Right forelimb (tissue), 1 donor: ENCODE measurements around the gene SMURF1.

Source experiments
- DNase-seq: peaks from one replicate; pipeline ENCODE4 v3.0.0-alpha.2; 2018

Gene SMURF1

DNA sequence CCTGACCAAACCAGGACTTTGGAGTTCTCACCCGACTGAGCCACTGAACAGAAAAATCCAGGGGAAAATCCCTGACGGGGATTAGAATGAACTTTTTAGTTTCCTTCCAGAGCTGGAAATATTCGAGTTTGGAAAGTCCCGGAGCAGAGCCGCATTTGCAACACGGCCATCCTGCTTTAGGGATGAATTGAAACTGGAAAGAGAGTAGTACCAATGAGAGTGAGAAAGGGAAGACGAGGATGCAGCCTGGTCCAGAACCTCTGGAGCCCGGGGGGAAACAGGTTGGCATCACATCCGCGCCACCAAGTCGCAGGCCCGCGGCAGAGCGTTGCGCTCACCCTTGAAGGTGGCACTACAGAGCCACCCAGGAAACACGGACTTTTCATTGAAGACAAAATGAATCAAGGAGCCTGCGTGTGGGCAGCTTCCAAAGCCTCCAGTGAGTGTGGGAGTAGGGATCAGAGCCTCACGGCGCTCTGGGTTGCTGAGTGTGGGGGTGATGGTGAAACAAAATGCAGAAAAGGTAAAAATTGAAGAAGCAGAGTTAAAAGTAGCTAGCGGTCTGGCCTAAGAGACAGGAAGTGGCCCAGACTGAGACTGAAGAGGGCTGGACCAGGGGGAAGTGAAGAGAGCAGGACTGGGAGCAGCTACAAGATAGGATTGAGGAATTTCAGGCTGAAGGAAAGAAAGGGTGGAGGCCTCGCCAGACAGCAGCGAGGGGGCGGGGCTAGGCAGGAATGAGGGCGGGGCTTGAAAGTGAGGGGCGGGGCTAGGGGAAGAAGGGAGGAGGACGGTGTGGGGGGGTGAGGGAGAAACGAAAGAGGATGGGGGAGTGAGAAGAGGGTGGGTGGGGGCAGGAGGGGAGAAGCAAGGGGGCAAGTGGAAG, 1.8 kb downstream of the SMURF1 start:
- DNase-seq = peak; percentile 85

DNA sequence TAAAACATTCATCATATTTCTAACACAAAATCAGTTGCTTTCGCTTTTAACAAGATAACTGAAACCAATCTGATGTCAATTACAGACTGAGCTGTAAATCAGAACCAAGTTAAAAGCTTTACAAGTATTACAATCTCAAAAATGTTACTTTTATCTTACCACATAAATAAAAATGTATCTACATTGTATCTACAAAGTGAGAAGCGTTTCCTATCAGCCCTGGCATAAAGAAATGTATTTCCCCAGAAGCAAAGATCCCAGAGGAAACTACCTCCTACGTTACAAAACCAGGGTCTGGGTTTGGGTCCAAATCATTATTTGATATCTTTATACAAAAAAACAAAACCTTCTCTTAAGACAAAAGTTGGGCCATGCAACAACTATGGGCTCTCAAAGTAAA, 2.6 kb downstream of the SMURF1 start:
- DNase-seq = no peak

DNA sequence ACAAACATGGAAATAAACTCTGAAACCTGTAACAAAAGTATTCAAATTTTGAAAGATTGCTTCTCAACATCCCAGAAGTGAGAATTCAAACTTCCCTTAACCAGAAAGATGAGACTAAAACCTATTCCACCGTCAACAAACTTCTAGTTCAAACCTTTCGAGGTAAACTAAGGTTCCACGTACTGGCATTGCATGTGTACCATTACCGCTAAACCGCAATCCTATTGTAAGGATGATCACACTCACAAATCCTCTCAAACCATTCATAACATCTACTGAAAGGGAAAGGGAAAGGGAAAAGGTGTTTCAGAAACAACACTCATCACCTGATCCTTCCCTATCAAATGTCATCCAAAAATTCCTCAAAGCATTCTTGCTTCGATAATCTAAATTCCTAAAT, 3.1 kb downstream of the SMURF1 start:
- DNase-seq = no peak

DNA sequence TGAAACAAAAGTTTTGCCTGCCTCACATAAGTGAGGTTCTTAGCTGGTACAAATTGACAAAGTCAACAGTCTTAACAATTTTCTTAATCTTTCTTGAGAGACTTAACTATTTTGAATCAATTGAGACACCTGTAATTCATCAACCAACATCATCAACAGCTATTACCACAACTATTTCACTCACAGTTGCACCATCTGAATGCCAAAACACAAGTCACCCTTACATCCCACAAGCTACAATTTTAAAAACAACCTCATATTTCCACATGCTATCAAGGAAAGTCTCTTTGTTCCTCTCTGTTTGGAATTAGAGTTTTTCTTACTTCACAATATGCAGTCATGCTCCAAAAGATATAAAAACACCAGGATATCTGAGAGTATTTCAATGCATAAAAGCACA, 4.9 kb downstream of the SMURF1 start:
- no peak for DNase-seq

DNA sequence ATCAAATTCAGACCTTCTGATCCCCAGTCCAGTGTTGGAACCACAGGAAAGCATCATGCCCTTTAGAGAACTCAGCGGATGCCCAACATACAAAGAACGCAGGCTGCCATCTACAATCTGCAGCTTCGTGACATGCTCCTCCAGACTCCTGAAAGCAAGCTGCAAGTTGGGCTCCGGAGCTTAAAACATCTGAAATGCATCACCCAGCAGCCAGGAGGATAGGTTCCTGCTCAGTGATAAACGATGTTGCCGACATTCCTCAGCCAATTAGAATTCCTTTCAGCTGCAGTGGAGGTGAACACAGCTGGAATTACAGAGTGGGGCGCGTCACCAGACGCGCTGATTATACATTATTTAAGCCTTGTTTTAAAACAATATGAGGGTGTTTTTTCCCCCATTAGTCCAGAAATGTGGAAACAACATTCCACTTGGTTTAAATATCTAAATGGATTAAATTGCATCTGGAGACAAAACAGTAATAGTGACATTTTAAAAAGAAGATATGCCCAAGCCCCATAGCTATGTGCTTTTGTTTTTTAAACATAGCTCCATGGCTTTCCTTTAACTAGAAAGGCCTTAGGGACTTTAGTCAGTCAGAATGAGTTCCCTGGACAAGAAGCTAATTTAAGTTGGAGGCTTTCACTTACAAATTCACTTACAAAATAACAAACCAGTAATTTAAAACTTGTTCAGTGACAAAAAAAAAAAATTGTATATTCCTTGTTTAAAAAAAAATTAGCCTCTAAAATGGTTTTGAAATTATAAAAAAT, 6.3 kb downstream of the SMURF1 start:
- no peak for DNase-seq

DNA sequence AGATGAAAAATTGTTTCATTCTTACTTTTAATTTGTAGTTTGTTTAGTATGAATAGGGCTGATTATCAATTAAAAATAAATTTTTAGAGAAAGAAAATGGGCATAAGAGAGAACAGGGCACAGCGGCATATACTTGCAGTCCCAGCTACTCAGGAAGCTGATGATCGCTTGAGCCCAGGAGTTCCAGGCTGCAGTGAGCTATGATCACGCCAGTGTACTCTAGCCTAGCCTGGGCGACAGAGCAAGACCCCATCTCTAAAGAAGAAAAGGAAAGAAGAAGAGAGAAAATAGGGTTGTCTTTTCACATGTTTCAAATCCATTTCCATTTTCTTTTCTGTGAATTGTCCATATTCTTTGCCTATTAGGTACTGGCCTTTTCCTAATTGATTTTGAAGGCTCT, 8.0 kb downstream of the SMURF1 start:
- no peak for DNase-seq

DNA sequence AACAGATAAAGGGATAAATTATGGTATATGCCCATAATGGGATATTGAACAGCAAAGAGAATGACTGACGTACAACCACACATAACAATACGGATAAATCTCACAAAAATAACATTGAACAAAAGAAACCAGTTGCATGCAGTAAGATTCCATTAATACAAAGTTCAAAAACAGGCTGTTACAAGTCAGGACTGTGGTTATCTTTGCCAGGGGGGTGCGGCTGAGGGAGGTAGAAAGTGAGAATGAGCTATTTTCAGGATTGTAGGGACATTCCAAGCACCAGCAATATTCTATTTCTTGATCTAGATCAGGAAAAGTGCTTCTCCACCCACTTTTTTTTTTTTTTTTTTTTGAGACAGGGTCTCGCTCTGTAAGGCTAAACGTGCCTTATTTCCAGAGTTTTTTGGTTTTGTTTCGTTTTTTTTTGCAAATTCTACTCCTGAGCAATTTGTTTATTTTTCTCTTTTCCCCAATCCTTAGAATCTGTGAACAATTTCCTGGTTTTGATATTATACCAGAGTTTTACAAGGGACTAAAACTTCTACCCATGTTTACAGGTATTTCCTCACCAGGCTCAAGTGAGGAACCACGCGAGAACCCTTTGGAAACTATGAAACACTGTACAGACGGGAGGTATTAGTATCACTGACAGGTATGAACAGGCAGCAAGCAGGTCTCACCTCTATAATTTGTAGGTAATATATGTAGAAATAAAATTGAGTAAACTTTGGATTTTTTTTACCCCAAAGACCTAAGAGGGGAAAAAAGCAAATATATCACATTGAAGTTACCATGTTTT, 9.9 kb downstream of the SMURF1 start:
- DNase-seq = no peak

DNA sequence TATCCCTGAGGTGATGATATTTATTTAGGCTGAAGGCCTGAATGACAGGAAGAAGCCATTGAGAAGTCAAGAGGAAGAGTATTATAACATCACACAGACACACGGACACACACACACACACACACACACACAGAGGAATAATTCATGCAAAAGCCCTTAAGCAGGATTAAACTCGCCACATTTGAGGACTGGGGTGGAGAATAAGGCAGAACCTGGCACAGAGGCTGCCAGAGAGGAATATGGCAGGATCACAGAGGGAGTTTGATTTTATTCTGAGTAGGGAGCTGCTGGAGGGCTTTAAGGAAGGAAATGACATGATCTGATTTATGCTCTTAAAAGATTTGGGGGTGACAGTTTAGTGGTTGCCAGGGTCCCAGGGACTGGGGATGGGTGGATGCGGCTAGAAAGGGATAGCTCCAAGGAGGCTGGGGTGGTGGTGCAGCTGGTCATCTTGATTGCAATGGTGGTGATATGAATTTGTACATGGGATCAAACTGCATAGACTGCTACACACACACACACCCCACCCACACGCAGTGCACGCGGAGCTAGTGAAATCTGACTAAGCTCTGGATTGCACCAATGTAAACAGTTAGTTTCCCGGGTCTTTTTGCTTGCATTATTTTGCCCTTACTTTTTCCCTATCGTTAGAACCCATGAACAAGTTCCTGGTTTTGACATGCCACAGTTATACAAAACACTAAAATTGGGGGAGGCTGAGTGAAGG, 11.2 kb downstream of the SMURF1 start:
- DNase-seq = no peak

DNA sequence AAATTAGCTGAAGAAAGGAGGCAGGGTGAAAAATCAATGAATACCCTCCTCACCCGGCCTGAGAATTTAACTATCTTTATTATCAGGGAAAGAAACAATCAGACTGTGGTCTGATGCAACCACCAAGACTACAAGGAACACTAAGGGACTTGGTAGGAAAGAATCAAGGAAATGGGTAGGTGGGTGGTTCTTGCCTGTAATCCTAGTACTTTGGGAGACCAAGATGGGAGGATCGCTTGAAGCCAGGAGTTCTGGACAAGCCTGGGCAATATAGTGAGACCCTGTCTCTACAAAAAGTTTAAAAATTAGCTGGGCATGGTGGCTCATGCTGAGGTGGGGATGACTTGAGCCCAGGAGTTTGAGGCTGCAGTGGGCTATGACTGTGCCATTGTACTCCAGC, 12.6 kb downstream of the SMURF1 start:
- DNase-seq = no peak

DNA sequence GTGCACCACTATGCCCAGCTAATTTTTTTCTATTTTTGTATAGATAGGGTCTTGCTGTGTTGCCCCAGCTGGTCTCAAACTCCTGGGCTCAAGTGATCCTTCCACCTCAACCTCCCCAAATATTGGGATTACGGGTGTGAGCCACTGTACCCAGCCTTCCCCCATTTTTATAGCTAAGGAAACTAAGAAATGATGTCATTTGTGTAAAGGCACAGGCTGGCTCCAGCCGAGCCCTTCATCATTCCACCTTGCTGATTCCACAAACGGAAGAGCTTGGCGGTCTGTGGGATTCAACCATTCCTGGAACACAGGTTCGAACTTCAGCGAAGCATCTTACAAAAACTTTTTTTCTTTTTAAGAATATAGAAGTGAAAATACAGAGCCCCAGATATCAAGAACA, 14.4 kb downstream of the SMURF1 start:
- no peak for DNase-seq

DNA sequence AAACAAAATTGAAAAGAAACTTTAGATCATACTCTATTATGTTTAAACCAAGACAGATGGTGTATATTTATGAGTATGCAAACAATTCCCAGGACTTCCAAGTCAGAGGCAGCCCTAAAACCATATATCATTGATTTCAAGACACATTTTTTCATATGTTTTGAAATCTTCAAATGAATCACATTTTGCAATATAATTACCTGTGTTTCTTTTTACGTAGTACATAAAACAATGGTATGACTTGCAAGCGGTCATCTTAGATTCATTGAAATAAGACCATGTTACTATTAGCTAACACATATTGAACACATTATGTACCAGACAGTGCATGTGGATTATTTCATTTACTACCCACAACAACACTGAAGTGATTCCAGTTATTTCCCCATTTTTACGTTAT, 14.9 kb downstream of the SMURF1 start:
- no peak for DNase-seq

DNA sequence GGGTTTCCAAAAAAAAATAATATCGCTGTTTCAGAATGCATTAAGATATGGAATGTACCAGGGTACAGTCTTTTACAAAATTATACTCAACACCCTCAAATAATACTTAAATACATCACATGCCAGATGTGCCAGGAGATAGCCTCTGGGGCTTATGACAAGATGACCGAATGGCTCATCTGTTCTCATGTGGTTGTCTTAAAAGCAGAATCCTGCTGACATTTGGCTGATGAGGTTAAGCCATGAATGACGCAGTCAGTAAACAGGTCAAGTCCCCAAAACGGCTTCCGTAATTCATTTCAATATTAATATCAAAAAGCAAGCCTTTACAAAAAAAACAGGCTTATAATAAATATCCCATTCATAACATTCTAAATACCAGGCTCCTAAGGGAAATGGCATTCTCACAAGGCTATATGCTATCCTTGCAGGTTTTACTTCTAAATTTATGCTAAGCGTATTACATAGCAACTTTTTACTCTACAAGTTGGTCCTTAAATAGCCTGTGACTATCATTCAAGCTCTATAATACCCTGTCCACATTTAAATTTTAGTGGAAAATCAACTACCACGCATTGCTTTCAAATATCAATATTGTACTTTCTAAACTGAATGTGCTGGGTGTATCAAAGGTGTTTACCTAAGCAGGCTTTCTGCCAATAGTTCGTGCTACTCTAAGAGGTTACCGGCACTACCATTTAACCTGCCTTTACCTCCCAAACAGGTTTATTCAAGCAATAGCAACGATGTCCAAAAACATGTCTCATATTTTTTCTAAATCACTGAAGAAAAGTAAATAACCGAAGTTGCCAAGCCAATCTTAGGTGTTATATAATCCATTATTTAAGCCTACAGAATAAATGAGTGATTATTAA, 15.6 kb downstream of the SMURF1 start:
- DNase-seq = no peak

DNA sequence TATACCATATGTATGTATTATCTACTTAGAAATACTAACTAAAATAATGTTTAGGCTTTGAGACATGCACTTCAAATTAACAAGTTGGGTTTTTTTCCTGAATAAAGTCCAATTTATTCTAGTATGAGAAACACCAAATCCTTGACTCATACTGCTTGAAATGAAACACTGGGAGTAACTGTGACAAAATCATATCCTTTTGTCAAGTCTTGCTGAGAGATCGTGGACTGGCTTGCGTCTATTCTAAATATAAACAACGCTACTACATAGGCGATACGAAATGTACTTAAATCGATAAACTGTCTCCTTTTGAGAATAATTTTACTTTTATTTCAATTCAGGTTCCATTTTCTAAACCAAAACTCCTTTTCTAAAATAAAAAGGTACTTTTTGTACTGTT, 16.3 kb downstream of the SMURF1 start:
- DNase-seq = no peak

DNA sequence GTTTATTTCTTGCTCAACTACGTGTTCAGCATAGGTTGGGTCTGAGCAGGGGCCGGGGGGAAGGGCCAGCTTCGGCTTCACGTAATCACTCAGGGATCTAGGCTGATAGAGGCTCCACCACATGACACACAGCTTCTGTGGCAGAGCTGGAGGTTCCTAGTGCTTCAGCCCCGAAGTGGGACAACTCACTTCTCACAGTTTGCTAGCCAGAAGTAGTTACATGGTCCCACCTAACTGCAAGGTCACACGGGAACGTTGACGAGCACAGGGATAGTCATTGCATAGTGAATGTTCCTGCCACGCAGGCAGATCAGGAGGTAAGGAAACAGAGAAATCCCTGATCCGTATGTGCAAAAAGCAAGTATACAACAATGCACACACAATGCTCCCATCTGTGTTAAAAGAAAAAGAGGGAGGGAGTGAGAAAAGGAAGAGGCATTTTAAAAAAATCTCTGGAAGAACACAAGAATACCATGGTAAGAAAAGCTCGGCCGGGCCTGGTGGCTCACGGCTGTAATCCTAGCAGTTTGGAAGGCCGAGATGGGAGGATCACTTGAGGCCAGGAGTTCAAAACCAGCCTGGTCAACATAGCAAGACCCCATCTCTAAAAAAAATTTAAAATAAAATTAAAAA, 16.9 kb downstream of the SMURF1 start:
- DNase-seq = no peak

DNA sequence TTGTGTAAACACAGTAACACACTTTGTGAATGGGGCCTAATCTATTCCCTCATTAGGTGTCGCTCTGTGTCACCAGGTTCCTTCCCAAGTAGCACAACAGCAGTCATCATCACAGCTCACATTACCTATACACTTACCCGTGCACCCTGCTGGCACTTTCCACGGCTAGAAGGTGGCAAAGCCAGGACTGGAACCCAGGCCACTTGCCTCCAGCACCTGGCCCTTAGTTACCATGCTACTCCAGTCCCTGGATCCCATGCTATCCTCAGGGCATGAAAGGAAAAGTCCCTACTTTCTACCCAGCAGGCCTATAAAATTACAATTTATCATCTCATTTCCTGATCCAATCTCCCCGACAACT, 18.4 kb downstream of the SMURF1 start:
- no peak for DNase-seq

DNA sequence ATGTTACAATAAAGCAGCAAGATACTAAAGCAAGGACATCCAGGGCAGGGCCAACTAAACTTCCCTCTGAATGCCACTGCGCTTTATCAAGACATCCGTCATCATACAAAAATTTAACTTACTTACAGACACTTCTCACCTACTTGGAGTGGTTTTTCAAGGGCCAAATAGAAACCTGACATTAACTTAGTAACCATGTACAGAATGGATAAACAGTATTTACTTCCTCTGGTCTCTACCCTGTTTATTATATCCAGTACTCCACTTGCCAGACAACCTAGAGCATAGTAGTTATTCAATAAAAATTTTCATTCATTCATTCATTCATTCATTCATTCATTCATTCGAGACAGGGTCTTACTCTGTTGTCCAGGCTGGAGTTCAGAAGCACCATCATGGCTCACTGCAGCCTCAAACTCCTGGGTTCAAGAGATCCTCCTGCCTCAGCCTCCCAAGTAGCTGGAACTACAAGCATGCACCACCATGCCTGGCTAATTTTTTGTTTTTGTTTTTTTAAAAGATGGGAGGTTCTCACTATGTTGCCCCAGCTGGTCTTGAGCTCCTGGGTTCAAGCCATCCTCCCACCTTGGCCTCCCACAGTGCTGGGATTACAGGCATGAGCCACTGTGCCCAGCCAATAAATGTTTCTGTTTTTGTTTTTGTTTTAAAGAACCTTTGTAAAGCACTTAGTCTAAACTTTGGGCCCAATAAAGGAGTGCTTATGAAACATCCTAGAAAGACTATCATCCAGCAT, 19.0 kb downstream of the SMURF1 start:
- no peak for DNase-seq

DNA sequence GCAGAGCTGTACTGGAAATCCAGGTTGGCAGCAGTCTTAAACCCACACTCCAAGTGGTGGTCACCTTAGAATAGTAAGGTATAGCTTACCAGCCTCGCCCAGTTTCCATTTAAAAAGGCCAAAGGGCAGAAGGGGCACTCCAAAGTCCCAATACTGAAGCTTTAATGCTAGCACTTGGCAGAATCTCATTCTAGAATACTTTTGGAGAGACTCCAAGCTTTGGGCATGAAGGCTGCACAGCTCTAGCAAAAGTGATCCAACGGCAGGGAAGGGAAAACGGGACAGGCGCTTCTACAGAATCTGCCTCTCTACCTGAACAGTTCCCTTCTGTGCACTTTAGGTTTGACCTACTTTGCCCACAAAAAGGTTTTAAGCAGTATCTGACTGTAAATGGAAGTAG, 19.7 kb downstream of the SMURF1 start:
- DNase-seq = no peak

DNA sequence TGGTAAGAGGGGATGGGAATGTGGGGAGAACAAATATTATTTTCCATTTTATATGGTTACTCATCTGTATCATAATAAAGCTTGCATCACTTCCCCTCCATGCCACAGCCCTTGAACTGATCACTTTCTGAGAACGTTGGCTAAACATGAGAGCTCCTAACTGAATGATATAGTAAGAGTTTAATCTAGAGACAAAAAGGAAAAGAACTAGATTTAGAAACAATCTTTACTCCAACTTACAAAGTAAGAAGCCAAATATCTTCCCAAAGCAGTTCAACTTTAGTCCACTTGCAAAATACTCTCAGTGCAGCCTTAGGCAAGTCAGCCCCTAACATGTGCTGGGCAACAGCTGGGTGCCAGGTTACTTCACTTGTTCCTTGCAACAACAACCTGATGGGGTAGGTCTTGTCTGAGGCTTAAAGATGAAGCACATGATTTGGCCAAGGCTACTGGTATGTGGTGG, 20.3 kb downstream of the SMURF1 start:
- no peak for DNase-seq

DNA sequence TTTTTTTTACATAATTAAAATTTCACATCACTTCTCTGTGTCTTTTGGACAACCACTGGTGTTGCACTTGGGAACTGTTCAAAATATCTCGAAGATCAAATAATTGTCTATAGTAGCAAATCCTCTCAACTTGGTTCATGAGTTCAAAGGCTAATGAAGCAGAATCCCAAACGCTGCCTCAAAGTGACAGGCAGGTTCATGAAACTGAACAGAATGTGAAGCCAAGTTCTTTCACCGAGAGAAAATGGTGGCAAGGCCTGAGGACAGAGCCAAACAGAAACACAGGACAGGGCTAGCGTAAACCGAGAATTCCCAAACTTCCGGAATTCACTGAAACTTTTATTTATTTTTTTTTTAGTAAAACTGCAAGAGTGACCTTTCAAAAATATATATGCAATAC, 21.1 kb downstream of the SMURF1 start:
- DNase-seq = no peak

DNA sequence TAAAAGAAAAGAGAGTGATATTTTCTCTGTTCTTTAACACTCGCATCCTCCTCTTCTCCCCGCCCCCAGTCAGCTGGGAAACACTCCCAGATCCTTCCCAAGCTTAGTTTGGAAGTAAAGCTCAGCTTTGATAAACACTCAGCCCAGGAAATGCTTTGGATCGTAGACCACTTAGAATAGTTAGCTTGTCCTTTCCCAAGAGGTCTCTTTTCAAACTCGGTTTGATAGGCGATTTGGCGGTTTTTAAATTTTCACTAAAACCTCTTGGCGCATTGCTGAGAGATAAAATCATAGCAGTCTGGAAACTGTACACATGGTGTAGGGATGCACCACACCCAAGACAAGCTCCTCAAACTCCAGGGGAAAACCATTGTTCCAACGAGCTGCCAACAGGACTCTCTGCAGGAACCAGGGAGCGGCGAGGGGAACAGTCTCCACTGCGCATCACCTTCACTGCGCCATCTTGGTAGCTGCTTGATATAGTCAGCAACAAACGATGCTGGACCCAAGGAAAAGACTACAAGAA, 22.3 kb downstream of the SMURF1 start:
- DNase-seq = no peak
